Activated T-cell treated with anti-CD3 and anti-CD28 coated beads, Interleukin-2, amount 50 U/mL, for 1 hour (primary cell): ENCODE results near the gene EDA.

Experiments used
- DNase-seq: peaks from one replicate; pipeline ENCODE4 v3.0.0-alpha.2; 2020

EDA gene

DNA sequence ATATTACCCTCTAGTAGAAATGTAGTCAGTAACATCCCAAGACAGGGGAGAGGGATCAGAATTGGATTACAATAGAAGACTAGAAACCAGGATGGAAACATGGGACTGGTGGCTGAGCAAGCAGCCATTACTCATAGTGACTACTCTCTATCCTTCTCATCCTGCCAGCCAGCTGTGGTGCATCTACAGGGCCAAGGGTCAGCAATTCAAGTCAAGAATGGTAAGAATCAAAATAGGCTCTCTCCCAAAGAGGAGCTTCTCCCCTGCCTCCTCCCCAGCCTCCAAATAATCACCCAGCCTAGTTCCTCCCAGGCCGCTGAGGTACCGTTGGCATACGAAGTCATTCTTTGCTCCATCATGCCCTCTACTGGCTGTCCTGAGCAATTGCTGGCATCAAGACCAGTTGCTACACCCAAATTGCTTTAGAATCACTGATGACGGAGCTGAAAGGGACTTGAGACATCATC lies 414.4 kb downstream of the EDA start:
- DNase-seq = peak; percentile 24

DNA sequence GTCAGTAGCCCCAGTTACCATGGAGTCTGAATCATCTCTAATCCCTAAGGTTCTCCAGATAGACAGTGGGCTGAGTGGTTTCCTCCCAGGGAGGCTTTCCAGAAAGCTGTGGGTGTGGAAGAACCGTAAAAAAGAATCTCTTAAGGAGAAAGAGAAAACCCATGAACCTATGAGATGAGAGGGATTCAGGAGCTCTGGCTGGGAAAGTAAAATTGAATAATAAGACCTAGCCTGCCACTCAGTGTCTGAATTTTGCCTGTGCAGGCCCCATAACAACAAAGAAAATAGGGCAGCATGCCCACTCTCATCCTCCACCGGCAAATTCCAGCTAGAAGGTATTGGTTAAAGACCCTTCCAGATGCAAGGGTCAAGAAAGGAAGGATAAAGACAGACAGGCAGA lies 416.9 kb downstream of the EDA start:
- DNase-seq = no peak

DNA sequence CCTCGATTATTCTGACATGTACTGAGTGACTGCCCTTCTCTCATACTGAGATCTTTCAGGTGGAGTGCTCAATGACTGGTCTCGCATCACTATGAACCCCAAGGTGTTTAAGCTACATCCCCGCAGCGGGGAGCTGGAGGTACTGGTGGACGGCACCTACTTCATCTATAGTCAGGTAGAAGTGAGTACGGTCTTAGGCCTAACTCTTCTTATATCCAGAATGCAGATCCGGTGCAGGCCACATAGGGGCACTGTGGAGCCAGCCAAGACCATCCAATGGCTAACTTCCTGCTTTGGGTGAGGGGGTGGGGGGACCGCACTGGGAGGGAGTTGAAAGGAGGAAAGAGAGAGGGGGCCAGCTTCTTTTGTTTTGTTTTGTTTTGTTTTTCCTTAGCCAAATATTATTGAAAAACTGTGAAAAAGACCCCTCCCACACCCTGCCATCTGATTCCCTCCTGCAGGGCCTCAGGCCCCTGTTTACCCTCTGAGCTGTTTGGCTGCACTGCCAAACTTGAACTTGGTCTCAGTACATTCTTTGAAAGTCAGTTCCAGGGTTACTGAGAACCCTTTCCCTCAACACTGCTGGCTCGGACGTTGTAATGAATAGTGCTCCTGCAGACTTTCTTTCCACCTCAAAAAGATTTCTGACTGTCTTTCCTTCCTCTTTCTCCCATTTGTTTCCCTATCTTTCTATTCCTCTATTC lies 417.6 kb downstream of the EDA start:
- no peak for DNase-seq

DNA sequence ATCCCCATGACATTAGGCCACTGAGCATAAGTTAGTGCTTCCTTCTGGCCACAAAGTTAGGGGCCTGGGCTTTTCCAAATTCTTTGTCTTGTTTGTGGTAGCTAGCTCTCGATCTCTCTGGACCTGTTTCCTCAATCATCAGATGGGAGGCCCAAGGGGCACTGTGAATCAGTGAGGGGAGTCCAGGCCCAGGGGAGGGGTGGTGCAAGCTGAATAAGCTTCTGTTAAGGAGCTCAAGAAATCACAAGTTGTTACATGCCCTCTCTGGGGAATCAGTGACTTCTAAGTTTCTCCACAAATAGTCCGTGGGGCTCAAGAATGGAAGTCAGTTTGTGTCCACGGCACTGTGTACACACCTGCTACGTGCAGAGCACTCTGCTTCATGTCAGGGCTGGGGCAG lies 418.7 kb downstream of the EDA start:
- DNase-seq = no peak

DNA sequence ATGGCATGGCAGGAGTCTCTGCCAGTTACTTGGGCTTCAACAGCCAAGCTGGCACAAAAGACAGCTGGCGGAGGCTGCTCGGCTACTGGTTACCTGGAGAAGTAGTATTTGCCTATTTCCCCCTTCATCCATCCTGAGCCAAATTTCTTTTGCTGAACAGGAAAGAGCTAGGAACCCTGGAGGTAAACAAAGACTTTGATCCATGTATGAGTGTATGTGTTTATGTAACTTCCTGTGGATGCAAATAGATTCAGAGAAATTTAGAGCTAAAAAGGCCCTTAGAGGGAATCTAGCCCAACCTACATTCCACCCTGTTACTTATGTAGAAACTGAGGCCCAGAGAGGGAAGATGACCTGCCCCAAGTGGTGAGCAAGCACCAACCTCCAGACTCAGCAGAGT lies 422.6 kb downstream of the EDA start:
- no peak for DNase-seq

DNA sequence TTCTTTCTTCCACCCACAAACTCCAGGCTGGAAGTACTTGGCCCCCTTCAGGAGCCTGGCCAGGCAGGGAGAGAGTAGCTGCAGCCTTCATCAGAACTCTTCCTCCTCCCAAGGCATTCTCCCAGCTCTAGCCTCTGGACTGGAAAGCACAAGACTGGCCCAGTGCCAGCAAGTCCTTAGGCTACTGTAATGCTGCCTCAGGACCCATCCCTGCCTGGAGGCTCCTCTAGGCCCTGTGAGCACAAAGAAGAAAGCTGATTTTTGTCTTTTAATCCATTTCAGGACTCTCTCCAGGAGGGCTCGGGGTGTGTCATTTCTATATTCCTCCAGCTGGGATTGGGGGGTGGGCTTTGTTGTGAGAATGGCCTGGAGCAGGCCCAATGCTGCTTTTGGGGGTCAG lies 423.0 kb downstream of the EDA start:
- no peak for DNase-seq

DNA sequence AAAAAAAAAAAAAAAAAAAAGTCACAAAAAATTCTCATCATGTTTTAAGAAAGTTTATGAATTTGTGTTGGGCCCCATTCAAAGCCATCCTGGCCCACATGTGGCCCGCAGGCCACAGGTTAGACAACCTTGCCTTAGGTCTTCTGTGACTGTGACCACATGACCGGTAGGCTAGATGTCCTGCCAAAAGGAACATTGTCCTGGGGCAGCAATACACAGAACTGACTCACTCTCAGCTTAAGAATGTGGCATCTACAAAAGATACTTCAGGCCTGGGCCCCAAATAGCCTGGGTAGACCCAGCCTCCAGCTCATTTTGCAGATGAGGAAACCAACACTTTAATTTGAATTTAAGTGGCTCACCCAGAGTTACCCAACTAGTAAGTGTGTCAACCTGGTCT lies 423.8 kb downstream of the EDA start:
- DNase-seq = no peak

DNA sequence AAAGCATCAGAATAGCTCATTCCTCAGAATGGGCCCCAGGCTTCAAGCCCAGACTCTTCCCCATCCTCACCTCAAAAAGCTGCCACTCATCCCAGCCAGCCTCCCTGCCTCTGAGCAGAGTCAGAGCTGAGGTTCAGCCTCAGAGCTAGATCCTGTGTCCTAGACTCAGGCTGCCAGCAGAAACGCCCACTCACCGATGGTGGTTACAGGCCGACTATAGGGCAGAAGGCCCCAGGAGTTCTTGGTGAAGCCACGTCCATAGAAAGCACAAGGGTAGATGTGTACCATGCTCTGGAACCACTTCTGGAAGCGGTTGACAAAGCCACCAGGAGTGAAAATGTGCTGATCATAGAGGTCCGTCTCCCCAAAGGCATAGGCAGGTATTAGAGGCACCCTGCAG lies 426.1 kb downstream of the EDA start:
- DNase-seq = no peak

DNA sequence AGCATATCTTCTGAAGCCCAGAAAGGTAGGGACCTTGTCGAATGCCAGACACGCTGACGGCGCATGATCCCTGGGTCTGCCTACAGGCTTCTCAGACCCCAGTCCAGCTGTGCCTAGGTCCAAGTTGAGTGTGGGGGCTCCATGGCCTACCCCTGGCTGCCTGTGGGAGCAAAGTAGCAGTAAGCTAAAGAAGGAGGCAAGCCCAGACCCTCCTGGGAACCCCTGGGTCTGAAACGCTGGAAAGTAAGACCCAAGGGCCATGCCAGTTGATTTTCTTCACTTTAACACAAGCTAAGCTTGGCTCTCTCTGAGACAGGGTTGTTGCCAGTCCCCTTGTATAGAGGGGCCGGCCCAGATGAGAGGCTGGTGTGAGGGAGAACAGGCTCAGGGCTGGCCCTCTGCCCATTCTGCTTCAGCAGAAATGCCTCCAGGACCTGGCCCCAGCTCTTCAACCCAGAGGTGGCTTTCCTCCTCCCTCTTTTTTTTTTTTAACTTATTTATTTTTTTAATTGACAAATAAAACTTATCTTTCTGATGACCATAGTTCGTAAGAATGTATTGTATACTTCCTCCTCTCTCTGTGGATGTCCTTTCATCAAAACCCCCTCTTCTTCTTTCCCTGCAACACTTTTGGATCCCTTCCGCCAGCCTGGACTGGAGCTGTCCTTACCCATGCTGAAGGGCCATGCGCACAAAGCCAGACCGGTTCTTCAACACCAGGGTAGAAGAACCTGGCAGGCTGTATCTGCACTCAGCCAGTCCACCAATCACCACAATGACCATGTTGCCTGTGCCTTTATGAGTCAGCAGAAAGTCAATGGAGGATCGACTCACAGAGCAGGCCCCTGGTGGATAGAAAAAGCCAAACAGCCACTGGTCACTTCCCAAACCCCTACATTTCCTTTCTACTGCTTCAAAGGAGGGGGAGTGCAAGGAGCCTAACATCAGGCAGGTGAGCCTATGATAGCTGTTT lies 426.8 kb downstream of the EDA start:
- DNase-seq = no peak

DNA sequence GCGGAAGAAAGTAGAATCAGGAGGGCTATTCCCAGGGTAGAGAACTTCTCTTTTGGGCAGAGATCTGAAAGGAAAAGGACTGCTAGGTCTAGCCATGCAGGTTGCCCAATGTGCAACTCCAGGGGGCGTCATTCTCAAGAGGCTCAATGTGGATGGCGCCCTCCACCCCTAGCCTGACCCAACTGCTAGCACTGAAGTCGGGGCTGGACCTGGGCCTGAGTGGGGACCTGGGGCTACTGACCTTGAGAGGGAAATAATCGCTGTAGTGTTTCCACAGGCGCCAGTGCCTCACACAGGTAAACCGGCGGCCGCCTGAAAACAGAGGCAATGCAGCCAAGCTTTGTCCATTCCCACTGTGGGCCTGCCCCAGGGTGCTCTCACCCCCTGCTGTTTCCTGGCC lies 427.8 kb downstream of the EDA start:
- no peak for DNase-seq

DNA sequence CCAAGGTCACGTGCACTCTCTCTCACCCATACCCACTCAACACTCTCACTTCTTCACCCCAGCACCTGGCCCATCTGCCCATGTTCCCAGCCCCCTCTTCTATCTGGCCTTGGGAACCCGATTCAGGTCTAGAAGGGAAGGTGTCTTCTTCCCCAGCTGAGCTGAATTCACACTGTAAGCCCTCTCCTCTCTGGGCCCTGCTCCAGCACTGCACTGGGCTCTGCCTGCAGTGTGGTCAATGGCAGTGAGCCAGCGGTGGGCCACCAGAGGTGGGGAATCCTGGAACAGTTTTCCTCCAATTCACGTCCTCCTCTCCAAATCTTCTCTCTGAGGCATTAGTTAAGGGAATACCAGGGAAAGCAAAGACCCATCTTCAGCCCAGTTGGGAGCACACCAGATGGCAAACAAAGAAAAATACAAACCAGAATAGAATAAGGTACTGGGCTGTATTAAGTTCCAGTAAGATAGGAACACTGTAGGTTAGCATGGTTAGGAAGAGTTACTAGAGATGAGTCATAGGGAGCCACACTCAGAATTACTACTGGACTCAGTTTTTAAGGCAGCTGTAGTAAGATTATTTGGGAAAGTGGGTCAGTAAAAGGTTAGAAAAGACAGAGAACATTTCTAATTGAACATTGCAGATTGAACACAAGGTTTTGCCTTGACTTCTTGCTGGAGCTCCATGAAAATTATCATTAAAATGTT lies 428.8 kb downstream of the EDA start:
- no peak for DNase-seq

DNA sequence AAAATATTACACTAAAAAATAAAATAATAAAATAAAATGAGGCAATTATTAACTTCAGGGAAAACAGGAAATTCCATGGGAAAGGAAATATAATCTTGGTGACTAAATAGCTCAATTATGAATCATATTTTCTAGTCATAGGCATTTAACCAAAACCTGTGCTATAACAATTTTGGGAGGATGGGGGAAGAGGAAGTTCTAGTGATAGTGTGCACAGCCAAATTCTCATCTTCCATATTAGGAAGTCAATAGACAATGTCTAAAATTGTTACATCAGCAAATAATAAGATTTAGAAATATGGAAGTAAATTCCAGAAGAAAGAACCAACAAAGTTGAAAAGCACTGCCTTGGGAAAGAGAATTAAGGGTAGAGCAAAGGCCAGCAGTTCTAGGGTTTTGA lies 431.1 kb downstream of the EDA start:
- no peak for DNase-seq

DNA sequence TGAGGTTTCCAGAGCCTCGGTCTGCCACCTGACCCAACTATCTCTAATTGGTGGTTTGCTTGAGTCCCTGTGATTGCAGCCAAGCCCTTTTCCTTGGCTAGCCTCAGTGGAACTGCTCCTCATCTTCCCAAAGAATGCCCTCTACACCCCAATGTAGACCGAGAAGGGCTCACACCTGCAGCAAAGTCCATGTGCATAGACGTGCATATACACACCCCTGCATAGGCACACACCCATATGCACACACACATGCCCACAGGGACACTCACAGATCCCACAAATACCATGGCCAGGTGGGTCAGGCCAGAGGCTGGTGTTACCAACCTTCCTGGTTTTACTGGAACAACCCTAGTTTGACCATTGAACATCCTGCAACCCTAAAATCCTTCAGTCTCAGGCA lies 433.5 kb downstream of the EDA start:
- no peak for DNase-seq

DNA sequence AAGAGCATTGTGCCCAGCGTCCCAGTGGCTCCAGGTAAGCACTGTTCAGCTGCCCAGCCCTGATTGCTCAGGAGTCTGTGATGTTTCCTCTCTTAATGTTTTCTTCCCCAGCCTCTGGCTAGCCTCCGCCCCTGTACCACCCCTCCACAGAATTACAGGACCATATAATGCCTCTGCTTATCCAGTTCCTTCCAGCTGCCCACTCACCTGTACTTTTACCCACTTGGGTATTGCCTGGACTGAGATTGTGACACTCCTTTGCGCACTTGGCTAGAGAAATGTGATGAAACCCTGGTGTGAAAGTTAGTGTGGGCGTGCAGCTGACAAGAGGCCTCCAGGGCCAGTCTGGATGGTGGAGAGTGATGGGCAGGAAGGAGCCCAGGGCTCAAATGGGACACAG lies 434.0 kb downstream of the EDA start, which contains the start of gene AWAT2:
AWAT2 (minus strand) TSS at position 14 of the 400 bp plus-strand sequence; CDS start at position 8, 6 bp downstream.
- DNase-seq = no peak

DNA sequence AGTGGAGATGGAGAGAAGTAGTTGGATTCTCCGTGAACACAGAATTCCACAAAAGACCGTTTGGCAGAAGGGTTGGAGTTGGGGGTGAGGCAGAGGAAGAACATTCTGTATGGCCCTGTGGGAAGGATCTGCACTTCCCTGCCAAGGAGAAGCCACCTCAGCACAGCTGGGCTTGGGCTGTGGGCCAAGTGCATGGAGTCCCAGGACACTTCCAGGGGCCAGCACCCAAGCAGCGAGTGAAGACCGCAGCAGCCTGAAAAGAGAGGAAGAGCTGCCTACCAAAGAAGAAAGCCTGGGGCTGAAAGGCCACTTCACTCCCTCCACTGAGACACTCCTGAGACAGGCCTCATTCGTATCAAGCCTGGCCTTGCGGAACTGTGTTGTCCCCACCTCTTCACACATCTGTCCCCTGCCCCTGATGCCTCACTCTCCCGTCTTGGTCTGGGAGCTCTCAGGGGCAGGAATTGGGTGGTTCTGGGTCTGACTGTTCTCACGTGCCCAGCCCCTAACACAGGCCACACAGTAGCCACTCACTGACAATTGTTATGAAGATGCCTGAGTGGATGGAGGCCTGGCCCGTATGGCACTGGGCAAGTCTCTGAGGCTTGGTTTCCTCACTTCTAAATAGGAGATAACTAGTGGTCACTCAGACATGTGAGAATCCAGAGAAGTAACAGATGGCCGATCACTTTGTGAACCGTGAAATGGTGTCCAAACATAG lies 437.1 kb downstream of the EDA start:
- DNase-seq = no peak

DNA sequence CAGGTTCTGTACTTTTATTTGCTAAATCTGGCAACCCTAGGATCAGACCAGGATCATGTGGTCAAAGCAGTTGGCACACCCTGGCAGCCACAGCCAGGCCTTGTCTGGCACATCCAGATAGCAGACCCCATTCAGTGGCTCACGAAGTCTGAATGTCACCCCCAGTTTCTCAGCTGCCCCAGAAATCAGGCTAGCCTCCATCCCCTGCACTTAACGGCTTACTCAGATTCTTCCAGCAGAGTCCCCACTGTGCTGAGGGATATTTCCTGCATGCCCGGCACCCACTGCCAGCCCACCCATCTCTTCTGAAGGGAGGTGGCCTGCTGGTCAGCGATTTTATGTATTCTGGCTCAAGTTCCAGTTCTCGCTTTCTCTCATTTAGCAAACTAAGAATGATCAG lies 438.5 kb downstream of the EDA start:
- no peak for DNase-seq

DNA sequence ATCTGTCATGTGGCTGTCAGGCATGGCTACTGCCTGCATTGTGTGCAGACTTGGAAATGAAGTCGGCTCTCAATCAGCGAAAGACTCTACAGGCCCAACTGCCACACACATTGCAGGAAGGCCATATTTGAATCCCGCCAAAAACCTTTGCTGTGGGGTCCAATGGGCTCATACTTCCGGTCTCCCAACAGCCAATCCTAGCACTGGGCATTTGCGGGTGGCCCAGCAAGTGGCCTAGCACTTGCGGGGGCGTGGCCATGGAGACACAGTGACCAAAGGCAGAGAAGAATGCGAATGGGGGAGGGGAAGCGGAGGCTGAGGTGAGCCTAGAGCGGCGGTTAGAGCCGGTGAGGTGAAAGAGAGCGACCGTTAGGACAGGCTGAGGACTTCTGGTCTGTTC lies 446.2 kb downstream of the EDA start, which contains the start of gene OTUD6A:
OTUD6A (plus strand) TSS at position 382 of the 400 bp plus-strand sequence. CDS start 68 bp downstream, outside the sequence.
- DNase-seq = no peak

DNA sequence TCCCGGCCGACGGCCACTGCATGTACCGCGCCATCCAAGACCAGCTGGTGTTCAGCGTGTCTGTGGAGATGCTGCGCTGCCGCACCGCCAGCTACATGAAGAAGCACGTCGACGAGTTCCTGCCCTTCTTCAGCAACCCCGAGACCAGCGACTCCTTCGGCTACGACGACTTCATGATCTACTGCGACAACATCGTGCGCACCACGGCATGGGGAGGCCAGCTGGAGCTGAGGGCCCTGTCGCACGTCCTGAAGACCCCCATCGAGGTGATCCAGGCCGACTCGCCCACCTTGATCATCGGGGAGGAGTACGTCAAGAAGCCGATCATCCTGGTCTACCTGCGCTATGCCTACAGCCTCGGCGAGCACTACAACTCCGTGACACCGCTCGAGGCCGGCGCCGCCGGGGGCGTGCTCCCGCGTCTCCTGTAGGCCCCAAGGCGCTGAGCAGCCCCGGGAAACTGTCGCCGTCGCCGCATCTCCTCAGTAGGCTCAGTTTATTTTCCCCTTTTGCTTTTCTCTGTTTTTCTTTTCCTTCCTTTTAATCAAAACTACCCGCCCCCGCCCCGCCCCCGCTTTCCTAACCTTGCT lies 447.1 kb downstream of the EDA start:
- no peak for DNase-seq

DNA sequence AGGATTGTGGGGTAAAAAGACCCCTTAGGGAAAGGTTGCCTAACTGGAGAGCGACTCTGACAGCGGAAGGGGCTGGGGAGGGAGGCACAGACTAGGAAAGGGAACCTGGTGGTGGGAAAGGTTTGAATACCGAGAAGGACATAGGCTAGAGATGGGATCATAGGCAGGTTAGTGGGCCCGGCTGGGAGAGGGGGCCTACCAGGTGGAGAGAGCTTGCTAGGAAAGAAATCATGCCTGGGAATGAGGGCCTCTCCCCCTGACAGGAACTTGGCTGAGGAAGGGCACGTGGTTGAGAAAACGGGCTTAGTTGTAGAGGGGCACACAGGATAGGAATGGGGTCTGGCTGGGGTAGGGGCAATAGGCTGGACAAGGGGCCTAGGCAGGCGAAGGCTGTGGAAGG lies 450.7 kb downstream of the EDA start:
- DNase-seq = no peak

DNA sequence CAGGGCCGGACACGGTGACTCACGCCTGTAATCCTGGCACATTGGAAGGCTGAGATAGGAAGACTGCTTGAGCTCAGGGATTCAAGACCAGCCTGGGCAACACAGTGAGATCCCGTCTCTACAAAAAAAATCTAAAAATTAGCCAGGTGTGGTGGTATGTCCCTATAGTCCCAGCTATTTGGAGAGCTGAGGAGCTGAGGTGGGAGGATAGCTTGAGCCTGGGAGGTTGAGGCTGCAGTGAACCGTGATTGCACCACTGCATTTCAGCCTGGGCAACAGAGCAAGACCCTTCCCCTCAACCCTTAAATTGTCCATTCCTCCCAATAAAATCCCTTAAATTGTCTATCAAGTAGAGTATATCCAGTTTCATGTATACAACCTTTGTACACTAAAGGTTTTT lies 463.4 kb downstream of the EDA start:
- DNase-seq = no peak

DNA sequence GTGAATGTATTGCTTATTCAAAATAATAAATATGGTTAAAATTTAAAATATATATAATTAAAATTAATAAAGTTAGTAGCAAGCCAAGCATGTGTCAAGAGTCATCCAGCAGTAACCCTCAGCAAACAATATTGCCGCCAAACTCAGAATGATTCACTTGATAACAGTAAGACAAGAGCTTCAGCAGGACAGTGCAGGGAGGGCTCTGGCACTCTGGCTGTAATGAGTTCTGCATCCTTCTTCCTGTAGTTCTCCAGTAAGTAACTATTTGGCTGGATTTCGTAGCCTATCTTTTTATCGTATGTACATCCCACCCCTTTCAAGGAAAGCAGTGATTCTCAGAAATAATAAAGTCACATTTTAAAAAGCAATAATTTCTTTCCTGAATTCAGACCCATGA lies 464.0 kb downstream of the EDA start:
- no peak for DNase-seq

DNA sequence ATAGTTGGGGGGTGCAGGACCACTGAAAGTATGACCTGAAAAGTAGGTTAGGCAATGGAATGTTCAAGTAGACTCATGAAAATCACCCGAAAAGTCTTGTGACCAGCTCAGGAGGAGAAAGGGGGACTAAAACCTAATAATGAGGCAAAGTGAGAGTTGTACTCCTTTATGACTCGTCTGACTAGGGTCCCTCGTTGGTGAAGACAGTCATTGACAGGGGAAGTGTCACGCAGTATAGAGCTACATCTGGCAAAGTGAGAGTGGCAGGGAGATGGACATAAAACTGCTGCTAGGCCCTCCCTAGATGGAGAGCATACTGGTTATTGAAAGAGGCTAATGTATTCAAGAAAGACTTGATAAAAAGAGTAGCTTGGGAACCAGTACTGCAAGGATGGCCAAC lies 466.8 kb downstream of the EDA start:
- DNase-seq = no peak
